HG03460 (cell line): Measurements from ENCODE around the gene CTNNA1.
"Not testable (repeated sequence)": the region's sequence is repeated elsewhere in the genome, so short reads cannot be mapped to it uniquely, and the experiment has no call there.

Source experiments
- ATAC-seq: cut with Tn5 transposase; IDR thresholded peaks from one replicate; pipeline ENCODE4 v1.9.1; 2021; ENCODE audit not compliant: unreplicated experiment

Gene CTNNA1

GRCh38 chr5:138895918-138896317 is 142.7 kb downstream of the CTNNA1 start:
- no peak for ATAC-seq

- no peak for ATAC-seq
Measured at GRCh38 chr5:138898299-138898698, 145.1 kb downstream of the CTNNA1 start.

GRCh38 chr5:138898742-138899141 is 145.5 kb downstream of the CTNNA1 start:
- no peak for ATAC-seq

GRCh38 chr5:138900281-138900965 is 147.2 kb downstream of the CTNNA1 start:
- ATAC-seq, result no peak

GRCh38 chr5:138901716-138902115 is 148.5 kb downstream of the CTNNA1 start:
- no peak for ATAC-seq

GRCh38 chr5:138903130-138903775 is 150.0 kb downstream of the CTNNA1 start:
- ATAC-seq, result no peak

- ATAC-seq, result no peak
Measured at GRCh38 chr5:138905541-138905940, 152.3 kb downstream of the CTNNA1 start.

- ATAC-seq, result no peak
Measured at GRCh38 chr5:138909734-138910133, 156.5 kb downstream of the CTNNA1 start.

GRCh38 chr5:138910546-138911185 is 157.4 kb downstream of the CTNNA1 start:
- ATAC-seq, result no peak

GRCh38 chr5:138911441-138911840 is 158.2 kb downstream of the CTNNA1 start:
- ATAC-seq, result no peak

- no peak for ATAC-seq
Measured at GRCh38 chr5:138912093-138912492, 158.9 kb downstream of the CTNNA1 start.

- no peak for ATAC-seq
Measured at GRCh38 chr5:138913773-138914172, 160.5 kb downstream of the CTNNA1 start.

- ATAC-seq, result no peak
Measured at GRCh38 chr5:138914338-138914737, 161.1 kb downstream of the CTNNA1 start.

GRCh38 chr5:138918686-138919085 is 165.5 kb downstream of the CTNNA1 start:
- no peak for ATAC-seq

- ATAC-seq, result no peak
Measured at GRCh38 chr5:138920181-138920580, 167.0 kb downstream of the CTNNA1 start.

- ATAC-seq, result not testable (repeated sequence)
Measured at GRCh38 chr5:138921362-138921761, 168.1 kb downstream of the CTNNA1 start.

GRCh38 chr5:138922494-138922893 is 169.3 kb downstream of the CTNNA1 start:
- no peak for ATAC-seq

GRCh38 chr5:138925090-138925635 is 171.9 kb downstream of the CTNNA1 start:
- ATAC-seq, result no peak

GRCh38 chr5:138926257-138926656 is 173.0 kb downstream of the CTNNA1 start:
- ATAC-seq, result no peak

- no peak for ATAC-seq
Measured at GRCh38 chr5:138926688-138927448, 173.6 kb downstream of the CTNNA1 start.

GRCh38 chr5:138927544-138927943 is 174.3 kb downstream of the CTNNA1 start:
- no peak for ATAC-seq
